GM18498 (cell line): ENCODE results near the gene NEGR1.
"Not testable (repeated sequence)": the region's sequence is repeated elsewhere in the genome, so short reads cannot be mapped to it uniquely, and the experiment has no call there.

ENCODE experiments used
- ATAC-seq: cut with Tn5 transposase; IDR thresholded peaks from one replicate; pipeline ENCODE4 v1.9.1; 2021; ENCODE audit warnings: mild to moderate bottlenecking, moderate library complexity; ENCODE audit not compliant: unreplicated experiment

The NEGR1 gene

GRCh38 chr1:71956613-71957285 lies 325.6 kb downstream of the NEGR1 start:
- no peak for ATAC-seq

GRCh38 chr1:71950579-71950978 lies 331.8 kb downstream of the NEGR1 start:
- ATAC-seq: no peak

GRCh38 chr1:71949681-71950080 lies 332.7 kb downstream of the NEGR1 start:
- ATAC-seq: no peak

GRCh38 chr1:71948561-71948960 lies 333.8 kb downstream of the NEGR1 start:
- no peak for ATAC-seq

- ATAC-seq: no peak
Observed at GRCh38 chr1:71944006-71944405, 338.3 kb downstream of the NEGR1 start.

- no peak for ATAC-seq
Observed at GRCh38 chr1:71940261-71940660, 342.1 kb downstream of the NEGR1 start.

- ATAC-seq: no peak
Observed at GRCh38 chr1:71930511-71930910, 351.8 kb downstream of the NEGR1 start.

GRCh38 chr1:71921935-71922559 lies 360.3 kb downstream of the NEGR1 start:
- ATAC-seq: no peak

- no peak for ATAC-seq
Observed at GRCh38 chr1:71921204-71921603, 361.1 kb downstream of the NEGR1 start.

GRCh38 chr1:71920556-71920955 lies 361.8 kb downstream of the NEGR1 start:
- no peak for ATAC-seq

GRCh38 chr1:71919811-71920509 lies 362.4 kb downstream of the NEGR1 start:
- no peak for ATAC-seq

GRCh38 chr1:71918630-71919029 lies 363.7 kb downstream of the NEGR1 start:
- ATAC-seq: no peak

- ATAC-seq: no peak
Observed at GRCh38 chr1:71916894-71917293, 365.4 kb downstream of the NEGR1 start.

GRCh38 chr1:71914626-71915025 lies 367.7 kb downstream of the NEGR1 start:
- no peak for ATAC-seq

GRCh38 chr1:71908871-71909390 lies 373.4 kb downstream of the NEGR1 start:
- ATAC-seq: no peak

- no peak for ATAC-seq
Observed at GRCh38 chr1:71908303-71908702, 374.0 kb downstream of the NEGR1 start.

GRCh38 chr1:71899881-71900280 lies 382.5 kb downstream of the NEGR1 start:
- ATAC-seq: no peak

- not testable (repeated sequence) for ATAC-seq
Observed at GRCh38 chr1:71888166-71888565, 394.2 kb downstream of the NEGR1 start.

GRCh38 chr1:71885171-71885570 lies 397.2 kb downstream of the NEGR1 start:
- ATAC-seq: no peak

GRCh38 chr1:71882637-71883036 lies 399.7 kb downstream of the NEGR1 start:
- ATAC-seq: no peak

- ATAC-seq: no peak
Observed at GRCh38 chr1:71882226-71882625, 400.1 kb downstream of the NEGR1 start.

- ATAC-seq: no peak
Observed at GRCh38 chr1:71881611-71882010, 400.7 kb downstream of the NEGR1 start.
